ENCODE data around the gene RANBP17. TPM values are rescaled to one million over a fixed set of nuclear protein-coding genes. Genes with fewer than 3 reads are reported as not detected.

The RANBP17 gene
- polyA plus RNA-seq, 1 of the 3 experiments (the other 2 are of a cell fraction), result 6.0 TPM

- no peak for TF ChIP-seq RAD21 (IDR thresholded peaks at IDR 0.05; ENCODE audit: low read length)
- TF ChIP-seq, protein P1, sequence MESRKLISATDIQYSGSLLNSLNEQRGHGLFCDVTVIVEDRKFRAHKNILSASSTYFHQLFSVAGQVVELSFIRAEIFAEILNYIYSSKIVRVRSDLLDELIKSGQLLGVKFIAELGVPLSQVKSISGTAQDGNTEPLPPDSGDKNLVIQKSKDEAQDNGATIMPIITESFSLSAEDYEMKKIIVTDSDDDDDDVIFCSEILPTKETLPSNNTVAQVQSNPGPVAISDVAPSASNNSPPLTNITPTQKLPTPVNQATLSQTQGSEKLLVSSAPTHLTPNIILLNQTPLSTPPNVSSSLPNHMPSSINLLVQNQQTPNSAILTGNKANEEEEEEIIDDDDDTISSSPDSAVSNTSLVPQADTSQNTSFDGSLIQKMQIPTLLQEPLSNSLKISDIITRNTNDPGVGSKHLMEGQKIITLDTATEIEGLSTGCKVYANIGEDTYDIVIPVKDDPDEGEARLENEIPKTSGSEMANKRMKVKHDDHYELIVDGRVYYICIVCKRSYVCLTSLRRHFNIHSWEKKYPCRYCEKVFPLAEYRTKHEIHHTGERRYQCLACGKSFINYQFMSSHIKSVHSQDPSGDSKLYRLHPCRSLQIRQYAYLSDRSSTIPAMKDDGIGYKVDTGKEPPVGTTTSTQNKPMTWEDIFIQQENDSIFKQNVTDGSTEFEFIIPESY (IDR thresholded peaks at IDR 0.05; ENCODE audit: borderline replicate concordance, low read depth), result no peak
- TF ChIP-seq USF1 (IDR thresholded peaks at IDR 0.05; ENCODE audit: borderline replicate concordance, low read depth), result no peak
- TF ChIP-seq TCF12 (IDR thresholded peaks at IDR 0.05), result no peak
- no peak for TF ChIP-seq RFX5 (IDR thresholded peaks at IDR 0.05; ENCODE audit: low read length)
Measured at GRCh38 chr5:171268700-171269620, 407.1 kb downstream of the RANBP17 start (continued).

- POLR2A ChIA-PET, result no interaction called here
- H3K4me2 ChIP-seq, result no peak overlapping the region
Measured at GRCh38 chr5:171269717-171270116, 407.9 kb downstream of the RANBP17 start.

GRCh38 chr5:171270136-171270535 is 408.3 kb downstream of the RANBP17 start:
- no peak overlapping the region for H2AFZ ChIP-seq (ENCODE audit: low read depth)
- H3K4me3 ChIP-seq (ENCODE audit: low read depth in 2 of 2, low read length in 1 of 2), result no peak overlapping the region
- H4K20me1 ChIP-seq (ENCODE audit: insufficient read depth), result no peaks in the 10 kb centered on the region
- H3K9ac ChIP-seq, result no peak overlapping the region
- H3K27ac ChIP-seq (ENCODE audit: low read depth in 2 of 2, low read length in 1 of 2), result peak overlapping the region in 1 of 2 experiments; percentile 62; a peak in 1 of 4 replicates
- no peaks in the 10 kb centered on the region for H3K27me3 ChIP-seq (ENCODE audit: insufficient read depth)
- POLR2A ChIA-PET, result no interaction called here
- WGBS (ENCODE audit: low lambda C conversion rate), result 92% methylated on average over 3 of the region's 3 CpGs
- DNase-seq, result no peak
- no peaks in the 10 kb centered on the region for H3K79me2 ChIP-seq (ENCODE audit: insufficient read depth)
- no peaks in the 10 kb centered on the region for H3K36me3 ChIP-seq (replicated peaks in 1 of 2; ENCODE audit: control insufficient read depth in 1 of 2, insufficient read depth in 2 of 2, low read length in 1 of 2)
- H3F3A ChIP-seq (replicated peaks; ENCODE audit: insufficient read depth), result peaks cover 22% of the 10 kb centered on the region
- H3K9me3 ChIP-seq, result no peaks in the 10 kb centered on the region
- no peak overlapping the region for H3K4me2 ChIP-seq
- H3K9me2 ChIP-seq, result no peaks in the 10 kb centered on the region
- H3K4me1 ChIP-seq (ENCODE audit: control insufficient read depth in 1 of 2, insufficient read depth in 2 of 2, low read depth in 1 of 2, low read length in 1 of 2), result peaks cover 2 to 4% of the 10 kb centered on the region in 2 experiments; a peak in 3 of 4 replicates
- CTCF ChIA-PET, result interaction anchor here (2.2 kb wide), 1 partner anchor 72 kb away, joined by 6 read pairs; no protein-coding TSS in a partner anchor
- no peak for TF ChIP-seq TEAD4 (IDR thresholded peaks at IDR 0.05; ENCODE audit: borderline replicate concordance, insufficient read depth)
- no peak for TF ChIP-seq RCOR1 (IDR thresholded peaks at IDR 0.05; ENCODE audit: low read length)
- no peak for TF ChIP-seq SIN3A (IDR thresholded peaks at IDR 0.05; ENCODE audit: borderline replicate concordance, low read depth, low read length)
- no peak for TF ChIP-seq YY1 (IDR thresholded peaks at IDR 0.05; ENCODE audit: low read depth)
- TF ChIP-seq, protein P1 (IDR thresholded peaks at IDR 0.05; ENCODE audit: borderline replicate concordance, low read depth), result no peak
- no peak for TF ChIP-seq CTCF (IDR thresholded peaks at IDR 0.05)
- no peak for TF ChIP-seq RAD21 (IDR thresholded peaks at IDR 0.05; ENCODE audit: low read length)
- no peak for TF ChIP-seq EP300 (IDR thresholded peaks at IDR 0.05; ENCODE audit: borderline replicate concordance in 1 of 2, low read depth in 1 of 2, low read length in 1 of 2)

More at GRCh38 chr5:171269717-171270116, 407.9 kb downstream of the RANBP17 start:
- Histone ChIP-seq H3K4me1 (ENCODE audit: control insufficient read depth in 1 of 2, insufficient read depth in 2 of 2, low read depth in 1 of 2, low read length in 1 of 2) (peaks cover 2 to 4% of the 10 kb centered on the region in 2 experiments; a peak in 3 of 4 replicates), H3K9me2 (no peaks in the 10 kb centered on the region), H3K4me3 (ENCODE audit: low read depth in 2 of 2, low read length in 1 of 2) (no peak overlapping the region), H4K20me1 (ENCODE audit: insufficient read depth) (no peaks in the 10 kb centered on the region), H3K36me3 (replicated peaks in 1 of 2; ENCODE audit: control insufficient read depth in 1 of 2, insufficient read depth in 2 of 2, low read length in 1 of 2) (no peaks in the 10 kb centered on the region), H3K9me3 (no peaks in the 10 kb centered on the region), H3K9ac (no peak overlapping the region), H3F3A (replicated peaks; ENCODE audit: insufficient read depth) (peaks cover 22% of the 10 kb centered on the region), H2AFZ (ENCODE audit: low read depth) (no peak overlapping the region), H3K27ac (ENCODE audit: low read depth in 2 of 2, low read length in 1 of 2) (no peak overlapping the region; a peak in 1 of 4 replicates), H3K27me3 (ENCODE audit: insufficient read depth) (no peaks in the 10 kb centered on the region), H3K79me2 (ENCODE audit: insufficient read depth) (no peaks in the 10 kb centered on the region)
- CTCF ChIA-PET, result interaction anchor here (2.2 kb wide), 1 partner anchor 73 kb away, joined by 6 read pairs; no protein-coding TSS in a partner anchor
- WGBS (ENCODE audit: low lambda C conversion rate), result 40% methylated on average over 2 of the region's 2 CpGs
- no peak for TF ChIP-seq SIN3A (IDR thresholded peaks at IDR 0.05; ENCODE audit: borderline replicate concordance, low read depth, low read length)
- no peak for TF ChIP-seq ELF1 (IDR thresholded peaks at IDR 0.05)
- TF ChIP-seq, protein P2, sequence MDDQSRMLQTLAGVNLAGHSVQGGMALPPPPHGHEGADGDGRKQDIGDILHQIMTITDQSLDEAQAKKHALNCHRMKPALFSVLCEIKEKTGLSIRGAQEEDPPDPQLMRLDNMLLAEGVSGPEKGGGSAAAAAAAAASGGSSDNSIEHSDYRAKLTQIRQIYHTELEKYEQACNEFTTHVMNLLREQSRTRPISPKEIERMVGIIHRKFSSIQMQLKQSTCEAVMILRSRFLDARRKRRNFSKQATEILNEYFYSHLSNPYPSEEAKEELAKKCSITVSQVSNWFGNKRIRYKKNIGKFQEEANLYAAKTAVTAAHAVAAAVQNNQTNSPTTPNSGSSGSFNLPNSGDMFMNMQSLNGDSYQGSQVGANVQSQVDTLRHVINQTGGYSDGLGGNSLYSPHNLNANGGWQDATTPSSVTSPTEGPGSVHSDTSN (IDR thresholded peaks at IDR 0.05), result 0 out of 2 replicates have a peak, but pooled peaks have one; percentile 20
- no peak for DNase-seq

All from SK-N-SH (cell line).